Measurements from ENCODE around the gene DHFR2.

Gene DHFR2

DNA sequence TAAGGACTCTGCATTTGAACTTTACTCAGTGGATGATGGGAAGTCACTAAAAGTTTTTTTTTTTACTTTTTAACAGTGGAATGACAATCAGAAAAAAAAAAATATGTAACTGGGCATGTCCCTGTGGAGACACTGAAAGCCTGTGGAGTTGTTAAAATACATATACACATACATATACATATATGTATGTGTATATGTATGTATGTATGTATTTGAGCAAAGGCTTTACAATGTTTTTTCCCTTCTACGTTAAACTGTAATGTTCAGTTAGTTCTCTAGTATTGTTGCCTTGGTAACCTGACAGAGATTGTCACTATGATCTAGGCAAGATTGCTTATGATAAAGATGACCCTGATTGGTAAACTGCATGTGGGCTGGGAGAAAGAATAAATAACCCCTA, 30.4 kb upstream of the DHFR2 start:
- TF ChIP-seq, protein P1, sequence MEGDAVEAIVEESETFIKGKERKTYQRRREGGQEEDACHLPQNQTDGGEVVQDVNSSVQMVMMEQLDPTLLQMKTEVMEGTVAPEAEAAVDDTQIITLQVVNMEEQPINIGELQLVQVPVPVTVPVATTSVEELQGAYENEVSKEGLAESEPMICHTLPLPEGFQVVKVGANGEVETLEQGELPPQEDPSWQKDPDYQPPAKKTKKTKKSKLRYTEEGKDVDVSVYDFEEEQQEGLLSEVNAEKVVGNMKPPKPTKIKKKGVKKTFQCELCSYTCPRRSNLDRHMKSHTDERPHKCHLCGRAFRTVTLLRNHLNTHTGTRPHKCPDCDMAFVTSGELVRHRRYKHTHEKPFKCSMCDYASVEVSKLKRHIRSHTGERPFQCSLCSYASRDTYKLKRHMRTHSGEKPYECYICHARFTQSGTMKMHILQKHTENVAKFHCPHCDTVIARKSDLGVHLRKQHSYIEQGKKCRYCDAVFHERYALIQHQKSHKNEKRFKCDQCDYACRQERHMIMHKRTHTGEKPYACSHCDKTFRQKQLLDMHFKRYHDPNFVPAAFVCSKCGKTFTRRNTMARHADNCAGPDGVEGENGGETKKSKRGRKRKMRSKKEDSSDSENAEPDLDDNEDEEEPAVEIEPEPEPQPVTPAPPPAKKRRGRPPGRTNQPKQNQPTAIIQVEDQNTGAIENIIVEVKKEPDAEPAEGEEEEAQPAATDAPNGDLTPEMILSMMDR (IDR thresholded peaks at IDR 0.05), result no peak

DNA sequence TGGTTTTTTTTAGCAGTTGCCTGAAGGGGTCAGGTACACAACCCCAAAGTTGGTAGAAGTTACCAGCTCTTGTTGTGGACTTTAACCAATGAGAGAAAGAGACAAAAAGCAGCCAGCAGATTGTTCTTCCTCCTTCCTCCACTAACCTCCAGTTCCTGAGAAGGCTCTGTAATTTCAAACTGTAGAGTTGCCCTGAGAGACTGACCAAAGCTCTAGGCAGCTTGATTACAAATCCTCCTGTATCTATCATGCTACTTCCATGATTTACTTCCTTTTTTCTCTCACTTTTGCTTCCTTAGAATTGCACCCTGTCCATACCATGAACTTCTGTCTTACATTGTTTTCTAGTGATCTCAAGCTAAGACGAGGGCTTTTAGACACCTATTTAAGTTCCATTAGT, 29.4 kb upstream of the DHFR2 start:
- TF ChIP-seq, protein P1 (IDR thresholded peaks at IDR 0.05), result no peak

DNA sequence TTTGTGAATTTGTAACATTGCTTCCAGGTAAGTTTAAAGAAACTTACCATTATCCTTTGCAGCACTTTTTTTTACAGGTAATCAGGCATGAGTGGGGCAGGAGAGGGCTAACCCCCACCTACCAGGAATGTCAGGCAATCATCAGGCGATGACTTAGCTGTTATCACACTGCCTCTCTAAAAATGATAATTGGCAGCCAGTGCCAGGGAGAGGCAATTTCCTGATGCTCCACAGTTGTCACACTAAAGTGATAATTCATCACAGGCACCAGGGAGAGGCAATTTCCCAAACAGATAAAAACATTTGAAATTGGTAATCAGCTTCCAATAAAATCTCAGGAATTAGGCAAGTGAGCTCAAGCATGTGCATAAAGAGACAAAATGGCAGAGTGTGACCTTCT, 26.4 kb upstream of the DHFR2 start:
- TF ChIP-seq, protein P1 (IDR thresholded peaks at IDR 0.05), result no peak

DNA sequence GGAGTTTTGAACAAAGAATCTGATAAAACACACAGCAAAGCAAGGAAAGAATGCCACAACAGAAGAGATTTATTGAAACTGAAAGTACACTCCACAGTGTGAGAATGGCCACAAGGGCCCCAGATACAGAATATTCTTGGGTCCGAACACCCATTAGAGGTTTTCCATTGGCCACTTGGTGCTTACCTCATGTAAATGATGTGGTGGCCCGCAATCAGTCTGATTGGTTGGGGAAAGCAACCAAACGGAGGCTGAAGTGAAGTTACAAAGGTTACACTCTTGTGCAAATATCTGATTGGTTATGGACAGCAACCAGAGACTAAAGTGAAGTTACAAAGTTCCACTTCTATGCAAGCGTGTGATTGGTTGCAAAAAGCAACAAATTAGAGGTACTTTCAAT, 20.5 kb upstream of the DHFR2 start:
- TF ChIP-seq, protein P1 (IDR thresholded peaks at IDR 0.05), result no peak

DNA sequence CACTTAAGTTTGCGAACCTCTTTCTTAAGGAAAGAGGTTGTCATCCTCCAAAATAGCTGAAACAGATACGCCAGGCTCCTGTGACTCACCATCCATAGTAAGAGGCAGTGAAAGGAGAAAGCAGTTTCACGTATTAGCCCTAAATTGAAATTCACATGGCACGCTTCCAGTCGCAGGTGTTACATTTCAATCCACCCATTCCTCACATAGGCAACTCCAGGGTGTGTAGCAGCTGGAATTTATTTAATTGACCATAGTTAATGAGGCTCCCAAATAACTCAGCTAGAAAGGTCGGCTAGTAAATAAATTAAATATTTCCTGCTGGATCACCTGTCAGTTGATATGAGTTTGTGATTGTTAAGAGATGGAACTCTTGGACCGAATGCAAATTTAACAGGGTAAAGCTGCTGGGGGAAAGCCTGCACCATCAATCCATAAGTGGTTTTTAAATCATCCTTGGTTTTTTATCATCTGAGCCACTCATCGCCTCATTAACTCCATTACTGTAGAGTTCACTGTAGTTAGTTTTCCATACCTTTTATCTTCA, 19.7 kb upstream of the DHFR2 start:
- TF ChIP-seq, protein P1 (IDR thresholded peaks at IDR 0.05), result no peak

DNA sequence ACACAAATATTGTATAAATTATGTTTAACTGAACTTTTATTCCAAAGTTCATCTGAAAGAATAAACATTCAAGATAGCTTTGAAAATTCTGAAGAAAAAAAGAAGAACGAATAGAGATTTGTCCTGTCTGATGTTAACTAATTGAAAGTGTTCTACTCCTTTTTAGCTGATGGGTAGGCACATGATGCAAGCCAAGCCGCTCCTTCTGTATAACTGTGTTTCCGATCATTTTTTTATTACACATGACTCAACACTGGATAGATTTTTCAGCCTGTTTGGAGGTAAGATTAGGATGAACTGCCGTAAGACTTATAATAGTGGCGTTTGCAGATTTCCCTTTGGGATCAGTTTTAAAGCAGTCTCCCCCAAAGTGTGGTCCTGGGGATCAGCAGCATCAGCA, 19.2 kb upstream of the DHFR2 start:
- TF ChIP-seq, protein P1 (IDR thresholded peaks at IDR 0.05), result no peak

DNA sequence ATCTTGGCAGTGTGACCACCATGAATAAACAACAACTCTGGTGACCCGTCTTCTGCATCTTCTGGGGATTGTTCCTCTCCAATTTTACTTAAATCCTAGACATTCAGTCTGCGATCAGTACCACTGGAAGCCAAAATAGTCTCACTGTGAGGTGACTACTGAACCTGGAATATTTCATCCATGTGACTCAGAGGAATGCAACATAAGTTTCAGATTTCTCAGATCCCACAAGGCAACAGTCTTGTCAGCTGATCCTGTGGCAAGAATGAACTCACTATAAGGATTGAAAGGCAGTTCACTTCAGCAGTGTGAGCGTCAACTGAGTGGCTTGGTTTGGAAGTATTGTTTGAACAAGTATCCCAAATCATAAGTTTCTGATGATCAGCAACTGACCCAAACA, 13.3 kb upstream of the DHFR2 start:
- TF ChIP-seq, protein P1 (IDR thresholded peaks at IDR 0.05), result no peak

DNA sequence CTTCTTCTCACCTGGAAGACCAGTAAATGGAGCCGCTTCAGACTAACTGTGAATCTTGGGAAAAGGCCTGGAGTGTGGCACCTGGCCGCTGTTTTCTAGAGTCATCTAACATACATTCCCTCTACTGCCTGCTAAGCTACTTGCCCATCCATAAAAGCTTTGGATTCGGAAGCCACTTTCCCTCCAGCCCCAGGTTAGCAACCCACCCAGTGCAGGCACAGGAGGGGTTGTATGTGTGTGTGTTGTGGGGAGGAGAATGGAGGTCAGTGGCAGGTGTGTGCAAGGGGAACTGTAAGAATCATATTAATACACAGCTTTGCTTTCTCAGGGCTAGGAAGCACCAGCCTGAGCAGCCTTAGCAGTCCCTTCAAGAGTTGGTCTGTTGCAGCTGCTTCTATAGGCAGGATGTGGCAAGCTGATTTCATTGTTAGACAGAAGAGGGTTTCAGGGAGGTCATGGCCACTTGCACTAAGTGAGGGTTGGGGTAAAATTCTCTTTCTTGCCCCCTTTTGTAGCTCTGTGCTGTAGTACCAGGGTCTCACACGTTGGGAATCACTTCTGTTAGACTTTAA, 9.1 kb upstream of the DHFR2 start:
- TF ChIP-seq, protein P1 (IDR thresholded peaks at IDR 0.05), result no peak

Measured in LNCAP (cell line).